Activated B cell treated with CpG ODN at 0.5 μM for 24 hours (primary cell): ENCODE results near the gene CD164. TPM values are rescaled to one million over a fixed set of nuclear protein-coding genes. Genes with fewer than 3 reads are reported as not detected.

Experiments
- ATAC-seq: fragments of 200-7000 bp; cut with Tn5 transposase; one replicate; pipeline ENCODE4 v1.10.0; 2021; ENCODE audit warnings: low read depth, mild to moderate bottlenecking, moderate library complexity
- CTCF ChIA-PET: fragments of 350-600 bp; sonication (Branson Sonifier 250); formaldehyde crosslinking; loops from one replicate; lab custom pipeline; 2021; ENCODE audit warnings: antibody characterized with exemption; lab: Charles Lee
- POLR2A ChIA-PET: fragments of 350-600 bp; sonication (Branson Sonifier 250); formaldehyde crosslinking; loops from one replicate; lab custom pipeline; 2021; ENCODE audit warnings: antibody characterized with exemption; lab: Charles Lee
- DNase-seq: peaks from one replicate; pipeline ENCODE4 v3.0.0; 2022
- H3K27ac Mint-ChIP-seq: one replicate; pipeline ENCODE4 v1.8.0; 2020; ENCODE audit warnings: mixed read lengths
- H3K27me3 Mint-ChIP-seq: one replicate; pipeline ENCODE4 v1.8.0; 2021; ENCODE audit warnings: mixed read lengths
- H3K36me3 Mint-ChIP-seq: one replicate; pipeline ENCODE4 v1.8.0; 2021; ENCODE audit warnings: low read depth, mixed read lengths
- H3K4me1 Mint-ChIP-seq: one replicate; pipeline ENCODE4 v1.8.0; 2021; ENCODE audit warnings: mixed read lengths
- H3K4me3 Mint-ChIP-seq: one replicate; pipeline ENCODE4 v1.8.0; 2020; ENCODE audit warnings: mild to moderate bottlenecking, mixed read lengths
- H3K9me3 Mint-ChIP-seq: one replicate; pipeline ENCODE4 v1.8.0; 2020; ENCODE audit warnings: mixed read lengths
- CTCF ChIP-seq: fragments of 200-600 bp; IDR thresholded peaks from one replicate; pipeline ENCODE4 v1.8.0; 2022; ENCODE audit warnings: antibody characterized with exemption, mild to moderate bottlenecking
- intact Hi-C: fragments of 100-400 bp; cut with micrococcal nuclease; formaldehyde crosslinking; loops from one replicate; pipeline ENCODE4 v1.15.1; 2024
- total RNA-seq: library from RNA; stranded (reverse); gene quantifications from 2 replicates; pipeline ENCODE4 v1.2.3, GENCODE V29; 2022

Gene CD164
- total RNA-seq, 1 donor from 2014 or later, result 189 TPM

GRCh38 chr6:109397020-109397419, 14.8 kb upstream of the CD164 start:
- no peak overlapping the region for H3K4me3 Mint-ChIP-seq
- ChIA-PET POLR2A (no interaction called here), CTCF (interaction anchor here (0.9 kb wide), 1 partner anchor 218 kb away, joined by 6 read pairs; no protein-coding TSS in a partner anchor)
- H3K27ac Mint-ChIP-seq, result no peak overlapping the region
- no peaks in the 10 kb centered on the region for H3K4me1 Mint-ChIP-seq
- no peaks in the 10 kb centered on the region for H3K9me3 Mint-ChIP-seq
- no peak for TF ChIP-seq CTCF
- intact Hi-C loops, result no loop called here
- no peaks in the 10 kb centered on the region for H3K27me3 Mint-ChIP-seq
- DNase-seq (no peak), ATAC-seq (no peak)
- H3K36me3 Mint-ChIP-seq, result no peaks in the 10 kb centered on the region

GRCh38 chr6:109396046-109396718, 13.9 kb upstream of the CD164 start:
- ChIA-PET CTCF (no interaction called here), POLR2A (no interaction called here)
- ATAC-seq, result no peak
- intact Hi-C loops, result no loop called here
- TF ChIP-seq CTCF, result no peak
- DNase-seq, result no peak
- Mint-ChIP-seq H3K27ac (no peak overlapping the region), H3K9me3 (no peaks in the 10 kb centered on the region), H3K27me3 (no peaks in the 10 kb centered on the region), H3K36me3 (no peaks in the 10 kb centered on the region), H3K4me3 (no peak overlapping the region), H3K4me1 (peaks cover 4% of the 10 kb centered on the region)

DNA sequence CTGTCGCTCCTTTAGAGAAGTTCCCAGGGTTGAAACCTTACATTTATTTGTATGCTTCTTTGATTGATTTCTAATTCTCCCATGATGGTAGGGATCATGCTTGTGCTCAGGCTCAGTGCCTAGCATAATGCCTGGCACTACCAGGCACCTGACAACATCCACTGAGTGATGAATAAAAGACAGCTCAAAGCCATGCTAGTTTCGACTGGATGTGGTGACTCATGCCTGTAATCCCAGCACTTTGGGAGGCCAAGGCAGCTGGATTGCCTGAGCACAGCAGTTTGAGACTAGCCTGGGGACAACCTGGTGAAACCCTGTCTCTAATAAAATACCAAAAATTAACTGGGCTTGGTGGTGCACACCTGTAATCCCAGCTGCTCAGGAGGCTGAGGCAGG, 11.6 kb upstream of the CD164 start:
- no peak for ATAC-seq
- ChIA-PET CTCF (no interaction called here), POLR2A (no interaction called here)
- Mint-ChIP-seq H3K27ac (no peak overlapping the region), H3K4me3 (no peak overlapping the region), H3K4me1 (peaks cover 12% of the 10 kb centered on the region), H3K36me3 (no peaks in the 10 kb centered on the region), H3K27me3 (no peaks in the 10 kb centered on the region), H3K9me3 (no peaks in the 10 kb centered on the region)
- TF ChIP-seq CTCF, result no peak
- intact Hi-C loops, result no loop called here
- no peak for DNase-seq

GRCh38 chr6:109393157-109393885, 11.1 kb upstream of the CD164 start:
- Mint-ChIP-seq H3K36me3 (no peaks in the 10 kb centered on the region), H3K4me1 (peaks cover 12% of the 10 kb centered on the region), H3K27me3 (no peaks in the 10 kb centered on the region), H3K27ac (no peak overlapping the region), H3K9me3 (no peaks in the 10 kb centered on the region), H3K4me3 (no peak overlapping the region)
- CTCF ChIA-PET, result interaction anchor here (1.0 kb wide), 1 partner anchor 205 kb away, joined by 3 read pairs; no protein-coding TSS in a partner anchor
- no peak for TF ChIP-seq CTCF
- no peak for DNase-seq
- intact Hi-C loops, result no loop called here
- no peak for ATAC-seq
- POLR2A ChIA-PET, result no interaction called here

DNA sequence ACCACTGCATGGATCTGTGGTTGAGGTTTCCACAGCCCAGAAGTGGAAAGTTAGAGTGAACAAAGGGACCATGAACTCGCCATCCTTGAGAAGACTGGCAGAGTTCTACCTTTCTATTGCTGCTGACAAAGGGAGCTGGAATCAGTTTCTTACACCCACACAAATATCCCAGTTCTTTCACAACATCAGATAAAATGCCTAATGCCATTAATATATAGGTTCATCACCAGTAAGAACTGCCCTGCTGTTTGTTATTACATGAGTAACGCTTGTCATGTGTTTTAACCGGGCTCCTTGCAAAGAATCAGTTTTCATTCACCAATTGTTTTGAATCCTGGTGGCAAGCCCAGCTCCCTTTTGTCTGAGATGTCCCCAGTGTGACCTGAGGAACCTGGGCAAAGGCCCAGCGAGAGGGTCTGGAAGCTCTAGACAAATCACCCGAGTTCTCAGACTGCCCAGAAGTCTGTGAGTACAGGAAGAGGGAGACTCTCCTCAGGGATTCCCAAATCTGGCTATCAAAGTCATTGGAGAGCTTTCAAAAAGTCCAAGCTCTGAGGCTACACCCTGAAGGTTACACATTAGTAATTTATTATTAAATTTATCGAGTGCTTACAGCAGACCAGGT, 7.5 kb upstream of the CD164 start:
- H3K4me3 Mint-ChIP-seq, result no peak overlapping the region
- peaks cover 12% of the 10 kb centered on the region for H3K4me1 Mint-ChIP-seq
- H3K27me3 Mint-ChIP-seq, result no peaks in the 10 kb centered on the region
- intact Hi-C loops, result loop anchor here (10.0 kb wide), 2 partner anchors 1095 to 1485 kb away; partner anchors contain the start of genes AFG1L and AMD1
- no peaks in the 10 kb centered on the region for H3K9me3 Mint-ChIP-seq
- H3K36me3 Mint-ChIP-seq, result no peaks in the 10 kb centered on the region
- H3K27ac Mint-ChIP-seq, result no peak overlapping the region
- DNase-seq, result no peak
- POLR2A ChIA-PET, result no interaction called here
- CTCF ChIA-PET, result no interaction called here
- no peak for ATAC-seq
- TF ChIP-seq CTCF, result no peak
